HAP-1 (cell line): ENCODE data around the gene AHSG.
"Not testable (repeated sequence)": the region's sequence is repeated elsewhere in the genome, so short reads cannot be mapped to it uniquely, and the experiment has no call there.

Experiments used
- DNase-seq, 2 experiments: peaks; one replicate each; pipeline ENCODE4 v3.0.0-alpha.2; 2016 to 2020; ENCODE audit warnings: low spot score in 2 of 2
- H3K27me3 ChIP-seq: fragments of 250-450 bp; sonication (Bioruptor Pico); 2 replicates; pipeline ENCODE4 v1.5.1; 2020; ENCODE audit warnings: low read depth, mild to moderate bottlenecking, moderate library complexity
- H3K36me3 ChIP-seq: fragments of 250-450 bp; sonication (Bioruptor Pico); replicated peaks from 2 replicates; pipeline ENCODE4 v1.5.1; 2020; ENCODE audit warnings: mild to moderate bottlenecking
- H3K4me1 ChIP-seq: fragments of 250-450 bp; sonication (Bioruptor Pico); 2 replicates; pipeline ENCODE4 v1.5.1; 2020; ENCODE audit warnings: mild to moderate bottlenecking
- H3K4me3 ChIP-seq: fragments of 250-450 bp; sonication (Bioruptor Pico); 2 replicates; pipeline ENCODE4 v1.5.1; 2020; ENCODE audit warnings: mild to moderate bottlenecking, moderate library complexity
- H3K9me3 ChIP-seq: fragments of 250-450 bp; sonication (Bioruptor Pico); 2 replicates; pipeline ENCODE4 v1.5.1; 2020; ENCODE audit warnings: mild to moderate bottlenecking, moderate library complexity
- in situ Hi-C: fragments of 300-500 bp; cut with MboI; formaldehyde crosslinking; loops from 3 replicates; pipeline ENCODE4 v1.14.3; 2020; ENCODE audit warnings: low sequenced_read_pairs, inconsistent platforms, mixed read lengths

The AHSG gene

GRCh38 chr3:186628756-186629155 is 15.9 kb downstream of the AHSG start:
- in situ Hi-C loops = loop anchor here (10.0 kb wide), 1 partner anchor 116 kb away; no protein-coding TSS in a partner anchor
- Histone ChIP-seq H3K27me3 (peaks cover 6% of the 10 kb centered on the region; the same call in 1 of the 2 replicates), H3K9me3 (no peaks in the 10 kb centered on the region), H3K4me3 (no peak overlapping the region), H3K36me3 (no peaks in the 10 kb centered on the region), H3K4me1 (no peaks in the 10 kb centered on the region)
- no peak for DNase-seq

- H3K4me3 ChIP-seq = no peak overlapping the region
- no peaks in the 10 kb centered on the region for H3K9me3 ChIP-seq
- H3K36me3 ChIP-seq = no peaks in the 10 kb centered on the region
- in situ Hi-C loops = no loop called here
- no peaks in the 10 kb centered on the region for H3K27me3 ChIP-seq
- H3K4me1 ChIP-seq = no peaks in the 10 kb centered on the region
- no peak for DNase-seq
Measured at GRCh38 chr3:186630950-186631641, 18.2 kb downstream of the AHSG start.

GRCh38 chr3:186633481-186633880 is 20.6 kb downstream of the AHSG start:
- Histone ChIP-seq H3K9me3 (no peaks in the 10 kb centered on the region), H3K27me3 (no peaks in the 10 kb centered on the region), H3K36me3 (no peaks in the 10 kb centered on the region), H3K4me3 (no peak overlapping the region), H3K4me1 (no peaks in the 10 kb centered on the region)
- in situ Hi-C loops = no loop called here
- DNase-seq = no peak

- in situ Hi-C loops, H3K36me3 ChIP-seq, DNase-seq, H3K4me1 ChIP-seq, H3K27me3 ChIP-seq, H3K9me3 ChIP-seq, H3K4me3 ChIP-seq: not testable (repeated sequence)
Measured at GRCh38 chr3:186634207-186634606, 21.3 kb downstream of the AHSG start.

- Histone ChIP-seq H3K27me3 (no peaks in the 10 kb centered on the region), H3K36me3 (no peaks in the 10 kb centered on the region), H3K9me3 (no peaks in the 10 kb centered on the region; the same call in 1 of the 2 replicates), H3K4me1 (no peaks in the 10 kb centered on the region), H3K4me3 (no peak overlapping the region)
- DNase-seq = no peak
- in situ Hi-C loops = no loop called here
Measured at GRCh38 chr3:186635532-186635931, 22.7 kb downstream of the AHSG start.

GRCh38 chr3:186636536-186636935 is 23.7 kb downstream of the AHSG start:
- H3K27me3 ChIP-seq = no peaks in the 10 kb centered on the region
- no peak for DNase-seq
- in situ Hi-C loops = no loop called here

GRCh38 chr3:186637686-186638085 is 24.8 kb downstream of the AHSG start:
- no peaks in the 10 kb centered on the region for H3K4me1 ChIP-seq
- in situ Hi-C loops = no loop called here
- no peak overlapping the region for H3K4me3 ChIP-seq
- no peaks in the 10 kb centered on the region for H3K36me3 ChIP-seq
- no peak for DNase-seq
- no peaks in the 10 kb centered on the region; the same call in 1 of the 2 replicates for H3K9me3 ChIP-seq
- 0 out of 2 replicates have a peak, but pooled peaks cover 4% of the 10 kb centered on the region for H3K27me3 ChIP-seq

More at GRCh38 chr3:186636536-186636935, 23.7 kb downstream of the AHSG start:
- Histone ChIP-seq H3K9me3 (no peaks in the 10 kb centered on the region; the same call in 1 of the 2 replicates), H3K36me3 (no peaks in the 10 kb centered on the region), H3K4me1 (no peaks in the 10 kb centered on the region), H3K4me3 (no peak overlapping the region)

GRCh38 chr3:186638259-186638658 is 25.4 kb downstream of the AHSG start:
- Histone ChIP-seq H3K9me3 (no peaks in the 10 kb centered on the region; the same call in 1 of the 2 replicates), H3K36me3 (no peaks in the 10 kb centered on the region), H3K4me3 (no peak overlapping the region), H3K27me3 (0 out of 2 replicates have a peak, but pooled peaks cover 4% of the 10 kb centered on the region), H3K4me1 (no peaks in the 10 kb centered on the region)
- no peak for DNase-seq
- in situ Hi-C loops = no loop called here

- H3K9me3 ChIP-seq = no peaks in the 10 kb centered on the region; the same call in 1 of the 2 replicates
- 0 out of 2 replicates have a peak, but pooled peaks cover 4% of the 10 kb centered on the region for H3K27me3 ChIP-seq
- in situ Hi-C loops = no loop called here
- H3K4me3 ChIP-seq = no peak within 1 kb of the TSS
- H3K4me1 ChIP-seq = no peaks in the 10 kb centered on the region
- H3K36me3 ChIP-seq = no peaks in the 10 kb centered on the region
- DNase-seq = no peak
Measured at GRCh38 chr3:186639778-186640472, 27.1 kb downstream of the AHSG start, which contains the start of gene FETUB. FETUB (plus strand) TSS chr3:186640399; CDS start chr3:186640461, 62 bp downstream.

GRCh38 chr3:186640473-186640818 is 27.6 kb downstream of the AHSG start:
- Histone ChIP-seq H3K4me1 (no peaks in the 10 kb centered on the region), H3K36me3 (no peaks in the 10 kb centered on the region), H3K9me3 (no peaks in the 10 kb centered on the region; the same call in 1 of the 2 replicates), H3K27me3 (0 out of 2 replicates have a peak, but pooled peaks cover 4% of the 10 kb centered on the region), H3K4me3 (no peak overlapping the region)
- in situ Hi-C loops = no loop called here
- DNase-seq = no peak

- Histone ChIP-seq H3K9me3 (no peaks in the 10 kb centered on the region; the same call in 1 of the 2 replicates), H3K36me3 (no peaks in the 10 kb centered on the region), H3K27me3 (0 out of 2 replicates have a peak, but pooled peaks cover 4% of the 10 kb centered on the region), H3K4me1 (no peaks in the 10 kb centered on the region), H3K4me3 (no peak overlapping the region)
- DNase-seq = no peak
- in situ Hi-C loops = no loop called here
Measured at GRCh38 chr3:186640929-186641328, 28.1 kb downstream of the AHSG start.

- no peak for DNase-seq
- in situ Hi-C loops = no loop called here
- no peaks in the 10 kb centered on the region; the same call in 1 of the 2 replicates for H3K9me3 ChIP-seq
Measured at GRCh38 chr3:186642014-186642413, 29.2 kb downstream of the AHSG start.

GRCh38 chr3:186643493-186643892 is 30.6 kb downstream of the AHSG start:
- no peak for DNase-seq
- H3K36me3 ChIP-seq = no peaks in the 10 kb centered on the region
- in situ Hi-C loops = no loop called here
- H3K9me3 ChIP-seq = no peaks in the 10 kb centered on the region; the same call in 1 of the 2 replicates
- no peaks in the 10 kb centered on the region for H3K4me1 ChIP-seq
- no peak overlapping the region for H3K4me3 ChIP-seq
- 0 out of 2 replicates have a peak, but pooled peaks cover 4% of the 10 kb centered on the region for H3K27me3 ChIP-seq

More at GRCh38 chr3:186642014-186642413, 29.2 kb downstream of the AHSG start:
- Histone ChIP-seq H3K36me3 (no peaks in the 10 kb centered on the region), H3K27me3 (0 out of 2 replicates have a peak, but pooled peaks cover 4% of the 10 kb centered on the region), H3K4me1 (no peaks in the 10 kb centered on the region), H3K4me3 (no peak overlapping the region)

GRCh38 chr3:186644683-186645082 is 31.8 kb downstream of the AHSG start:
- H3K4me3 ChIP-seq = no peak overlapping the region
- in situ Hi-C loops = no loop called here
- no peak for DNase-seq
- no peaks in the 10 kb centered on the region for H3K9me3 ChIP-seq
- H3K36me3 ChIP-seq = no peaks in the 10 kb centered on the region
- H3K4me1 ChIP-seq = no peaks in the 10 kb centered on the region
- 0 out of 2 replicates have a peak, but pooled peaks cover 4% of the 10 kb centered on the region for H3K27me3 ChIP-seq
